HEK293T (cell line): Measurements from ENCODE around the gene KIF27.

Experiments used
- CTCF ChIA-PET: fragments of 350-600 bp; formaldehyde crosslinking; extraction: SDS; loops from one replicate; lab custom pipeline; 2021; ENCODE audit warnings: antibody characterized with exemption, inconsistent platforms; lab: Yijun Ruan, JAX
- POLR2A ChIA-PET: fragments of 350-600 bp; formaldehyde crosslinking; extraction: SDS; loops from one replicate; lab custom pipeline; 2020; ENCODE audit warnings: antibody characterized with exemption, inconsistent platforms; lab: Yijun Ruan, JAX
- DNase-seq: peaks from one replicate; pipeline ENCODE4 v3.0.0; 2012; ENCODE audit warnings: mixed read lengths; ENCODE audit errors: extremely low spot score
- ARNT ChIP-seq: fragments of 450-650 bp; IDR thresholded peaks from 2 replicates; pipeline ENCODE4 v1.6.1; 2017; ENCODE audit warnings: mild to moderate bottlenecking
- BHLHE40 ChIP-seq: fragments of 450-650 bp; IDR thresholded peaks from 2 replicates; pipeline ENCODE4 v1.6.1; 2016; ENCODE audit warnings: mild to moderate bottlenecking, moderate library complexity, borderline replicate concordance
- CTBP1 ChIP-seq: fragments of 450-650 bp; IDR thresholded peaks from 2 replicates; pipeline ENCODE4 v1.6.1; 2016; ENCODE audit warnings: borderline replicate concordance
- ELF4 ChIP-seq: fragments of 450-650 bp; IDR thresholded peaks from 2 replicates; pipeline ENCODE4 v1.6.1; 2017; ENCODE audit warnings: antibody characterized with exemption
- FOXA1 ChIP-seq: fragments of 450-650 bp; IDR thresholded peaks from 2 replicates; pipeline ENCODE4 v1.6.1; 2016; ENCODE audit warnings: mild to moderate bottlenecking
- FOXK2 ChIP-seq: fragments of 450-650 bp; IDR thresholded peaks from 2 replicates; pipeline ENCODE4 v1.6.1; 2016; ENCODE audit warnings: mild to moderate bottlenecking
- FOXM1 ChIP-seq: fragments of 450-650 bp; IDR thresholded peaks from 2 replicates; pipeline ENCODE4 v1.6.1; 2017; ENCODE audit warnings: mild to moderate bottlenecking, borderline replicate concordance
- HDGF ChIP-seq: fragments of 450-650 bp; IDR thresholded peaks from 2 replicates; pipeline ENCODE4 v1.6.1; 2017; ENCODE audit warnings: antibody characterized with exemption, borderline replicate concordance
- L3MBTL2 ChIP-seq: fragments of 450-650 bp; conservative IDR thresholded peaks from 2 replicates; pipeline ENCODE4 v1.6.1; 2016; ENCODE audit warnings: mild to moderate bottlenecking
- LEF1 ChIP-seq: fragments of 450-650 bp; IDR thresholded peaks from 2 replicates; pipeline ENCODE4 v1.6.1; 2017; ENCODE audit warnings: mild to moderate bottlenecking, borderline replicate concordance
- NFRKB ChIP-seq: fragments of 450-650 bp; IDR thresholded peaks from 2 replicates; pipeline ENCODE4 v1.6.1; 2016; ENCODE audit warnings: mild to moderate bottlenecking, moderate library complexity
- PKNOX1 ChIP-seq: fragments of 450-650 bp; IDR thresholded peaks from 2 replicates; pipeline ENCODE4 v1.6.1; 2016
- SP1 ChIP-seq: fragments of 450-650 bp; IDR thresholded peaks from 2 replicates; pipeline ENCODE4 v1.6.1; 2017
- SUZ12 ChIP-seq: fragments of 450-650 bp; IDR thresholded peaks from 2 replicates; pipeline ENCODE4 v1.6.1; 2016; ENCODE audit warnings: mild to moderate bottlenecking
- TARDBP ChIP-seq: fragments of 450-650 bp; IDR thresholded peaks from 2 replicates; pipeline ENCODE4 v1.6.1; 2016
- ZNF384 ChIP-seq: fragments of 450-650 bp; IDR thresholded peaks from 2 replicates; pipeline ENCODE4 v1.6.1; 2016

Gene KIF27

GRCh38 chr9:83964973-83965349, 43.7 kb upstream of the KIF27 start:
- POLR2A ChIA-PET = interaction anchor here (4.5 kb wide), 1 partner anchor 15 kb away, joined by 34 read pairs; the partner anchor contains the start of genes HNRNPK and RMI1
- CTCF ChIA-PET = no interaction called here
- TF ChIP-seq LEF1 (no peak), CTBP1 (no peak), SUZ12 (no peak), FOXA1 (no peak), FOXM1 (no peak), BHLHE40 (no peak), ARNT (no peak), SP1 (no peak), ZNF384 (no peak), HDGF (no peak), PKNOX1 (no peak), ELF4 (no peak), FOXK2 (no peak), L3MBTL2 (no peak), TARDBP (no peak), NFRKB (no peak)
- DNase-seq = no peak

DNA sequence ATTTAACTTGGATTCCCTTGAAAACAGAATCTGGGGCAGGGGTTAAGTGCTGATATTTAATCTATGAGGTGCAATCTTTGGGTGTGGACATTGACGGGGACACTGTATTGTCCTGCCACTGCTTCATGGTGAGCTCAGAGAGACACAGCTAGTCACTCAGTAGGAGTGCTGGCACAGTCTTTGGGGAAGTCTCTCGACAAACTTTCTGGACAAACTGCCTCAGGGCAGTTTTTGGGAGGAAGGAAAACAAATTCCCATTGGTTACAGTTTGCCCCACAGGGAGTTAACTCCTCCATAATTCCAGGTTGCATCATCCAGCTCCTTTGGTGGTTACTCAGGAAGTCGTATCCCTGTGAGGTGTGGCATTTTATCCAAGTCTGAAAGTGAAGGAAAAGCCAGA, 40.9 kb upstream of the KIF27 start:
- TF ChIP-seq HDGF = no peak
- TF ChIP-seq ARNT = no peak
- no peak for TF ChIP-seq L3MBTL2
- TF ChIP-seq SUZ12 = no peak
- TF ChIP-seq FOXA1 = no peak
- TF ChIP-seq TARDBP = no peak
- no peak for TF ChIP-seq FOXK2
- no peak for TF ChIP-seq LEF1
- no peak for TF ChIP-seq ELF4
- TF ChIP-seq FOXM1 = no peak
- no peak for TF ChIP-seq BHLHE40
- no peak for TF ChIP-seq ZNF384
- no peak for TF ChIP-seq PKNOX1
- TF ChIP-seq NFRKB = no peak
- no peak for TF ChIP-seq SP1
- no peak for TF ChIP-seq CTBP1
- no peak for DNase-seq
- POLR2A ChIA-PET = interaction anchor here (0.7 to 4.5 kb wide), 2 partner anchors 18 to 23 kb away, joined by 3 to 34 read pairs; partner anchors contain the start of genes HNRNPK and RMI1
- CTCF ChIA-PET = interaction anchor here (0.8 to 1.2 kb wide), 2 partner anchors 19 to 211 kb away, joined by 3 read pairs; no protein-coding TSS in a partner anchor

DNA sequence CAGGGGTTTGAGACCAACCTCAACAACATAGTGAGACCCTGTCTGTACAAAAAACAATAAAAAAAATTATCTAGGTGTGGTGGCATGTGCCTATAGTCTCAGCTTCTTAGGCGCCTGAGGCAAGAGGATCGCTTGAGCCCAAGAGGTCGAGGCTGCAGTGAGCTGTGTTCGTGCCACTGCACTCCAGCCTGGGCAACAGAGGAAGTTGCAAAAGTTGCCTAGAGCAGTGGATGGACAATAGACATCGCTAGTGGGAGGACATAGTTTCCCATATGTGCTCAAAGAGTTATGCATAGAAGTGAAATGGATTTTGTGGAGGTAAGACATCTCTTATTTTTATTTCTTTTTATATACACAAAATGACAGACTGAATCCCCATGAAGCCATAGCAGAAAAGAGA, 39.8 kb upstream of the KIF27 start:
- TF ChIP-seq FOXK2 (no peak), ARNT (no peak), PKNOX1 (no peak), SP1 (no peak), CTBP1 (no peak), ELF4 (no peak)
- POLR2A ChIA-PET = interaction anchor here (1.1 to 2.5 kb wide), 2 partner anchors 9 to 19 kb away, joined by 3 to 11 read pairs; partner anchors contain the start of genes HNRNPK and RMI1
- CTCF ChIA-PET = interaction anchor here (1.2 kb wide), 1 partner anchor 212 kb away, joined by 3 read pairs; no protein-coding TSS in a partner anchor
- DNase-seq = no peak

- DNase-seq = no peak
- ChIA-PET CTCF (interaction anchor here (0.7 to 0.9 kb wide), 2 partner anchors 60 to 1739 kb away, joined by 3 to 5 read pairs; no protein-coding TSS in a partner anchor), POLR2A (interaction anchor here (2.5 kb wide), 1 partner anchor 21 kb away, joined by 11 read pairs; the partner anchor contains the start of genes HNRNPK and RMI1)
- TF ChIP-seq LEF1 (no peak), ZNF384 (peak; percentile 72)
Observed at GRCh38 chr9:83959061-83959460, 37.8 kb upstream of the KIF27 start.

DNA sequence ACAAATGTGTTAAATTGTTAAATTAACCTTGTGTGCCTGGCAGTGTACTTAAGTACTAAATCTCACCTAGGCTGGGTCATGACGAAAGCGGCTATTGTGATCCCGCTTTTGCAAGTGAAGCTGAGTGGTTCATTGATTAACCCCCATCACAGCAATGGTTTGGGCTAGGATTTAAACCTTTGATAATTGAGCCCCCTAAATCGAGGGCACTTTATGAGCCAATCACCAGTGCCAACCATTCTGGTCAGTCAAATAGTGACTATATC, 35.9 kb upstream of the KIF27 start:
- CTCF ChIA-PET = no interaction called here

More for the DNA sequence above, 35.9 kb upstream of the KIF27 start:
- DNase-seq = no peak
- POLR2A ChIA-PET = no interaction called here
- TF ChIP-seq NFRKB (no peak), ZNF384 (no peak), HDGF (no peak), SUZ12 (no peak), SP1 (no peak), LEF1 (no peak), CTBP1 (no peak), PKNOX1 (no peak)
